ACC112 (cell line): ENCODE measurements around the gene TTC24.
A peak's percentile ranks its signal among the peaks of the same experiment; 100 is the strongest.
"Not testable (repeated sequence)": the region's sequence is repeated elsewhere in the genome, so short reads cannot be mapped to it uniquely, and the experiment has no call there.

ENCODE experiments used
- H2AFZ ChIP-seq: fragments of 200-600 bp; sonication (generic); one replicate; pipeline ENCODE4 v1.6.0; 2017; ENCODE audit warnings: antibody characterized with exemption, low read length; ENCODE audit not compliant: unreplicated experiment
- H3K27ac ChIP-seq: fragments of 200-600 bp; sonication (generic); 2 replicates; pipeline ENCODE4 v1.5.1; 2014; ENCODE audit warnings: low read depth, mild to moderate bottlenecking, antibody characterized with exemption, low read length, moderate library complexity
- H3K27me3 ChIP-seq: fragments of 200-600 bp; sonication (generic); 2 replicates; pipeline ENCODE4 v1.6.1; 2014; ENCODE audit warnings: mild to moderate bottlenecking, antibody characterized with exemption, low read length, moderate library complexity, mixed read lengths; ENCODE audit not compliant: insufficient read depth
- H3K36me3 ChIP-seq: fragments of 200-600 bp; sonication (generic); 2 replicates; pipeline ENCODE4 v1.6.1; 2016; ENCODE audit warnings: mild to moderate bottlenecking, antibody characterized with exemption, low read length, moderate library complexity, mixed read lengths; ENCODE audit not compliant: insufficient read depth
- H3K4me1 ChIP-seq: fragments of 200-600 bp; sonication (generic); one replicate; pipeline ENCODE4 v1.6.1; 2016; ENCODE audit warnings: low read length, mixed read lengths; ENCODE audit not compliant: insufficient read depth, unreplicated experiment, control insufficient read depth
- H3K4me3 ChIP-seq: fragments of 200-600 bp; sonication (generic); 2 replicates; pipeline ENCODE4 v1.5.1; 2014; ENCODE audit warnings: mild to moderate bottlenecking, low read depth, low read length
- H3K79me2 ChIP-seq: fragments of 200-600 bp; sonication (generic); one replicate; pipeline ENCODE4 v1.6.0; 2016; ENCODE audit warnings: low read length; ENCODE audit not compliant: control insufficient read depth, unreplicated experiment, insufficient read depth

TTC24 gene

GRCh38 chr1:156608036-156608674, 28.6 kb downstream of the TTC24 start:
- Histone ChIP-seq H3K79me2 (no peaks in the 10 kb centered on the region), H3K27ac (no peak overlapping the region), H3K36me3 (no peaks in the 10 kb centered on the region), H2AFZ (no peak overlapping the region), H3K4me3 (no peak overlapping the region), H3K27me3 (0 out of 2 replicates have a peak, but pooled peaks cover 4% of the 10 kb centered on the region), H3K4me1 (no peaks in the 10 kb centered on the region)

- no peaks in the 10 kb centered on the region for H3K36me3 ChIP-seq
- no peak overlapping the region for H3K27ac ChIP-seq
- H3K4me1 ChIP-seq, result no peaks in the 10 kb centered on the region
- no peak overlapping the region for H3K4me3 ChIP-seq
- H2AFZ ChIP-seq, result no peak overlapping the region
- no peaks in the 10 kb centered on the region for H3K79me2 ChIP-seq
- H3K27me3 ChIP-seq, result 0 out of 2 replicates have a peak, but pooled peaks cover 4% of the 10 kb centered on the region
Observed at GRCh38 chr1:156608981-156609380, 29.5 kb downstream of the TTC24 start.

GRCh38 chr1:156610072-156610471, 30.5 kb downstream of the TTC24 start:
- H3K36me3 ChIP-seq, H3K79me2 ChIP-seq, H3K4me3 ChIP-seq, H2AFZ ChIP-seq, H3K27ac ChIP-seq, H3K27me3 ChIP-seq, H3K4me1 ChIP-seq: not testable (repeated sequence)

DNA sequence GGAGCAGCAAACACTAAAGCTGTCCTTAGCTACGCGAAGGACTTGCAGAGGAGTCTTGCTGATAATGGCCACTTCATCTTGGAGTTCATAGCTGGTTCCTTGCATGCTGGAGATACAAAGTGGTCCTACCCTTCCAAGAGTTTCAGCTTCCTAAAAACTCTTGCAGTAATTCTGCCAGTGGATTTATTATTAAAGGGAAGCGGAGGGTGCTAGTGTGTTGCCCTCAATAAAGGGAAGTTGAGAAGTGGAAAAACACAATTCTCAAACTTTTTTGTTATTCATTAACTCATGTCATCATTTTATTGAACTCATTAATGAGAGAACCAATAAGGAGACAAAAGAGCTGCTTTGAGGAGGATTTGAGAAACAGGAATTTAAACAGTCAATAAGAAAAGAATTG, 33.1 kb downstream of the TTC24 start:
- Histone ChIP-seq H3K4me1 (peaks cover 12% of the 10 kb centered on the region), H3K4me3 (no peak overlapping the region), H2AFZ (no peak overlapping the region), H3K36me3 (no peaks in the 10 kb centered on the region), H3K27ac (no peak overlapping the region), H3K79me2 (no peaks in the 10 kb centered on the region), H3K27me3 (0 out of 2 replicates have a peak, but pooled peaks cover 4% of the 10 kb centered on the region)

DNA sequence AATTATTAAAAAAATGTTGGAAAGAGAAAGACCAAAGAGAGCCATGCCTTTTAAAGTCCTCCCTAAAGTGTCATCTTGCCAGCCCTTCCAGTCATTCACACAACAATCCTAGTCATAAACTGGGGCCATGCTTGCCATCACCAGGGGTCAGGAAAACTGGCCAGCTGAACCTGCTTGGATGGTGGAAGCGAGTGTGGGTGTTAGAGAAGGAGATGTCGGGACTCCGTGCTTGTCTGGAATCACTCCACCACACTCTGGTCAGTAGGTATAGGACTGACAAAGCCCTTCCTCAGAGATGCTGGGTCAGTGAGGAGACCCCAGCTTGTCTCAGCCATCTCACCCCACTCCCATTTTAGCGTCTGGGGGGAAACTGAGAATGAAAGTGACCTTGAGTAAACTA, 36.4 kb downstream of the TTC24 start:
- peak overlapping the region; percentile 30 for H2AFZ ChIP-seq
- no peak overlapping the region for H3K27ac ChIP-seq
- peak overlapping the region; percentile 58 for H3K4me3 ChIP-seq
- H3K4me1 ChIP-seq, result peaks cover 12% of the 10 kb centered on the region
- no peaks in the 10 kb centered on the region for H3K36me3 ChIP-seq
- no peaks in the 10 kb centered on the region for H3K79me2 ChIP-seq
- H3K27me3 ChIP-seq, result peaks cover 26% of the 10 kb centered on the region

- H2AFZ ChIP-seq, result peak overlapping the region; percentile 30
- no peak overlapping the region for H3K27ac ChIP-seq
Observed at GRCh38 chr1:156616463-156616862, 36.9 kb downstream of the TTC24 start.

GRCh38 chr1:156618853-156619581, 39.5 kb downstream of the TTC24 start, which contains the start of gene HAPLN2:
TSS of gene HAPLN2 (plus strand) at chr1:156619415. CDS start at chr1:156623491, 4,076 bp downstream.
- H3K4me1 ChIP-seq, result peaks cover 12% of the 10 kb centered on the region
- no peak within 1 kb of the TSS for H3K4me3 ChIP-seq
- H3K36me3 ChIP-seq, result no peaks in the 10 kb centered on the region
- peaks cover 33% of the 10 kb centered on the region for H3K27me3 ChIP-seq
- no peaks in the 10 kb centered on the region for H3K79me2 ChIP-seq
- no peak within 1 kb of the TSS for H2AFZ ChIP-seq
- no peak within 1 kb of the TSS for H3K27ac ChIP-seq

More at GRCh38 chr1:156616463-156616862, 36.9 kb downstream of the TTC24 start:
- peaks cover 26% of the 10 kb centered on the region for H3K27me3 ChIP-seq
- H3K4me1 ChIP-seq, result peaks cover 12% of the 10 kb centered on the region
- H3K4me3 ChIP-seq, result peak overlapping the region; percentile 58
- no peaks in the 10 kb centered on the region for H3K36me3 ChIP-seq
- no peaks in the 10 kb centered on the region for H3K79me2 ChIP-seq

- H3K4me3 ChIP-seq, result no peak overlapping the region
- H3K4me1 ChIP-seq, result peaks cover 12% of the 10 kb centered on the region
- H3K27me3 ChIP-seq, result peaks cover 39% of the 10 kb centered on the region
- no peaks in the 10 kb centered on the region for H3K79me2 ChIP-seq
- no peaks in the 10 kb centered on the region for H3K36me3 ChIP-seq
- H2AFZ ChIP-seq, result no peak overlapping the region
- H3K27ac ChIP-seq, result no peak overlapping the region
Observed at GRCh38 chr1:156619582-156619955, 40.0 kb downstream of the TTC24 start.

- Histone ChIP-seq H3K4me3 (no peak overlapping the region), H2AFZ (no peak overlapping the region), H3K27ac (no peak overlapping the region), H3K79me2 (no peaks in the 10 kb centered on the region), H3K36me3 (no peaks in the 10 kb centered on the region), H3K27me3 (peaks cover 60% of the 10 kb centered on the region), H3K4me1 (no peaks in the 10 kb centered on the region)
Observed at GRCh38 chr1:156622581-156623297, 43.2 kb downstream of the TTC24 start.

GRCh38 chr1:156623946-156624813, 44.7 kb downstream of the TTC24 start:
- no peaks in the 10 kb centered on the region for H3K36me3 ChIP-seq
- peak overlapping the region; percentile 68 for H3K4me3 ChIP-seq
- no peaks in the 10 kb centered on the region for H3K4me1 ChIP-seq
- no peaks in the 10 kb centered on the region for H3K79me2 ChIP-seq
- no peak overlapping the region for H2AFZ ChIP-seq
- H3K27me3 ChIP-seq, result peaks cover 62% of the 10 kb centered on the region
- H3K27ac ChIP-seq, result no peak overlapping the region
